ENCODE measurements around the gene APEH. TPM values are rescaled to one million over a fixed set of nuclear protein-coding genes. Genes with fewer than 3 reads are reported as not detected.
A peak's percentile ranks its signal among the peaks of the same experiment; 100 is the strongest.

The APEH gene
- 126 and 199 TPM in 2 replicates for total RNA-seq

DNA sequence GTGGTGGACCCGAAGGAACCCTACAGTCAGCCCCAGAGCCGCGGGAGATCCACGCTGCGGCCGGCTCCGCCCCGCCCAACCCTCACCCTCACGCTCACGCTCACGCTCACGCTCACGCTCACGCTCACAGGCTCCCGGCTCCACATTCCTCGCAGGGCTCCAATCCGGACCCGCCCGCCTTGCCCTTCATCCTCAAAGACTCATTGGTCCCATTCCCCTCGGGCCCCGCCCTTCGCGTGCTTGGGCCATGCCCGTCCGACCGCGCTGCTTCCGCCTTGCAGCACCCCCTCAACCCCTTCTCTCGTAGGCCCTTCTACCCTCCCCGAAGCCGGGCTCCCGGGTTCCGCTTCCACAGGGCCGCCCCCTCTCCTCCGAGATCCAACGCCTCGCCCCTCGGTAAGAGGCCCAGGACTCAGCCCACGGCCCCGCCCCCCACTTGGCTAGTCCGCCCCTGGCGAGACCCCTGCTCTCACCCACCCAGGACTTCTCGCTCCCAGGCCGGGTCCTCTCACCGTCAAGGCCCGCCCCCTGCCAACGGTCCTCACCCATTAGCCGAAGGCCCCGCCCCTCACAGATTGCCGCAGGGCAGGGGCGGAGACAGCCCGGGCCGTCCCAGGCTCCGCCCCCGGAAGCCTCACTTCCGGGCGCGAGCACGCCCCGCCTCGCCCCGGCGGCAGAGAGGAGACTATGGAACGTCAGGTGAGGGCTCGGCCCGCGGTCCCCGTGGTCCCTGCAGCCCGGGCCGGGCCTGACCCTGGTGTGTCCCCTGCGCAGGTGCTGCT lies at the start of gene APEH:
APEH (plus strand) TSS at position 637 of the 782 bp plus-strand sequence; CDS start at position 688, 51 bp downstream.
- TF ChIP-seq, protein P1, sequence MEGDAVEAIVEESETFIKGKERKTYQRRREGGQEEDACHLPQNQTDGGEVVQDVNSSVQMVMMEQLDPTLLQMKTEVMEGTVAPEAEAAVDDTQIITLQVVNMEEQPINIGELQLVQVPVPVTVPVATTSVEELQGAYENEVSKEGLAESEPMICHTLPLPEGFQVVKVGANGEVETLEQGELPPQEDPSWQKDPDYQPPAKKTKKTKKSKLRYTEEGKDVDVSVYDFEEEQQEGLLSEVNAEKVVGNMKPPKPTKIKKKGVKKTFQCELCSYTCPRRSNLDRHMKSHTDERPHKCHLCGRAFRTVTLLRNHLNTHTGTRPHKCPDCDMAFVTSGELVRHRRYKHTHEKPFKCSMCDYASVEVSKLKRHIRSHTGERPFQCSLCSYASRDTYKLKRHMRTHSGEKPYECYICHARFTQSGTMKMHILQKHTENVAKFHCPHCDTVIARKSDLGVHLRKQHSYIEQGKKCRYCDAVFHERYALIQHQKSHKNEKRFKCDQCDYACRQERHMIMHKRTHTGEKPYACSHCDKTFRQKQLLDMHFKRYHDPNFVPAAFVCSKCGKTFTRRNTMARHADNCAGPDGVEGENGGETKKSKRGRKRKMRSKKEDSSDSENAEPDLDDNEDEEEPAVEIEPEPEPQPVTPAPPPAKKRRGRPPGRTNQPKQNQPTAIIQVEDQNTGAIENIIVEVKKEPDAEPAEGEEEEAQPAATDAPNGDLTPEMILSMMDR (conservative IDR thresholded peaks at IDR 0.05; ENCODE audit: low read depth, low read length) = no peak
- peak; percentile 76 for DNase-seq (ENCODE audit: low read depth)
- peak within 1 kb of the TSS; percentile 91 for H3K4me3 ChIP-seq (ENCODE audit: low read depth, low read length)

DNA sequence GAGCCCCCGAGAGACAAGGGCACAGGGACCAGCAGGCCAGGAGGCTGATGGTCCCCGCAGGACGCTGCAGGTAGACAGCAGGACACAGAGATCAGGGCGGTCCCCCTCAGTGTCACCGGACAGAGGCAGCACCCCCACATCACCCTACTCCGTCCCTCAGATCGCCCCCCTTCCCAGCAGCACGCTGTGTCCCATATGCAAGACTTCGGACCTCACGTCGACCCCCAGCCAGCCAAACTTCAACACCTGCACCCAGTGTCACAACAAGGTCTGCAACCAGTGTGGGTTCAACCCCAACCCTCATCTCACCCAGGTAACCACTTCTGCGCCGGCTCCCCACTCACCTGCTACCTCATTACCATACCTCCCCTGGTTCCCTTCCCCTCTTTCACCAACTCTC lies 49.1 kb upstream of the APEH start:
- TF ChIP-seq, protein P1 (conservative IDR thresholded peaks at IDR 0.05; ENCODE audit: low read depth, low read length) = no peak
- no peak for DNase-seq (ENCODE audit: low read depth)
- no peak overlapping the region for H3K4me3 ChIP-seq (ENCODE audit: low read depth, low read length)

DNA sequence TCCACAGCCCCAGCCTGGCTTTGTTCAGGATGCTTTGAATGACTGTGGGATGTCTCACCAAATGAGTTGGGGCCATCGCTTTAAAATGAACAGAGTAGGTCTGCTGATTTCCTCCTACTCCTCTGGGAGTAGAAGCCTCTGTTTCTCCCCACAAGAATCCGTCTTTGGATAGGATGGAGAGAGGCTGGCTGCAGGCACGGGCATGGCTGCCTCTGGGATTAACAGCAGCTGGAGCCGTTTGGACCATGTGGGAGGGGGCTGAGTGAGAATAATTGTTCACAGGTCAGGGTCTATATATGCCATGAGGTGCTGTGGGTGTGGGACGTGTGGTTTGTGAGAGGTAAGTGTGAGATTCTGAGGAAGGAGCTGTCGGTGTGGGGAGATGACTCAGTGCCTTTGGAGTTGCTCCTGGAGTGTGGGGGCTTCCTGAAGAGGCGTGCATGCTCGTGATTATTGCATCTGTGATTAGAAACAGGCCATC lies 48.0 kb upstream of the APEH start:
- no peak overlapping the region for H3K4me3 ChIP-seq (ENCODE audit: low read depth, low read length)
- TF ChIP-seq, protein P1 (conservative IDR thresholded peaks at IDR 0.05; ENCODE audit: low read depth, low read length) = no peak
- DNase-seq (ENCODE audit: low read depth) = no peak

DNA sequence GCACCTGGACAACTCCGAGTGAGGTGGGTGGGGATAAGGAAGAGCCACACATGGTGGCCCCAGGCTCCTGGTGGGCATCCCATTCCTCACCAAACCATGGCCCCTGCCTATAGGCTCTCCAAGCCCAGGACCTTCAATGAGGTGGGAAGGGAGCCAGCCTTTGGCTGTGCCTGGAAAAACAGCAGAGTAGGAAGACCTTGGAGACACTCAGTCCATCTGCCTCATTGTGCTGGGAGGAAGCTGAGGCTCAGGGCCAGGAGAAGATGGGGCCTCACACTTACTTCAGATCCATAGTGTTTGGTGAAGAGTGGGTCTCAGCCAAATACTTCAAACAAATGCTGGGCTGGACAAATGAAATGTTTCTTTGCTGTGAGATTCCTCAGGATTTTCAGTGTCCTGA lies 47.4 kb upstream of the APEH start:
- DNase-seq (ENCODE audit: low read depth) = no peak
- no peak overlapping the region for H3K4me3 ChIP-seq (ENCODE audit: low read depth, low read length)
- TF ChIP-seq, protein P1 (conservative IDR thresholded peaks at IDR 0.05; ENCODE audit: low read depth, low read length) = no peak

DNA sequence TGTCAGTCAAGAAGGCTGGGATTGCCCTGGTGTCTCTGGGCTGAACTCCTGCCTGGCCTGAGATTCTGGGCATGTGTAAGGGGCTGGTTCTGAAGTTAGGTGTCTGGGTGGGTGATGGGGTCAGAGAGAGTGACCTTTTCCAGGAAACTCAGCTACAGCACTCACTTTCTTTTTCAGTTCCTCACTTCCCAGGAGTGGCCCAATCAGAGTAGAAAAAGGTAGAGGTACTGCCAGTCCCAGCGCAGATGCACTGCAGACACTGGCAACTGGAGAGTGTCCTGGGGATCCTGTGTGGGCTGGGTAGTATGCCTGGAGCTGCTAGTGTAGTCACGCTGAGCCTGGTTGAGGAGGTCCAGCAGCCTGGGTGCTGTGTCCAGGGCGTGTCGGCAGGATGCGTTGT lies 46.5 kb upstream of the APEH start:
- TF ChIP-seq, protein P1 (conservative IDR thresholded peaks at IDR 0.05; ENCODE audit: low read depth, low read length) = no peak
- H3K4me3 ChIP-seq (ENCODE audit: low read depth, low read length) = no peak overlapping the region
- DNase-seq (ENCODE audit: low read depth) = no peak

DNA sequence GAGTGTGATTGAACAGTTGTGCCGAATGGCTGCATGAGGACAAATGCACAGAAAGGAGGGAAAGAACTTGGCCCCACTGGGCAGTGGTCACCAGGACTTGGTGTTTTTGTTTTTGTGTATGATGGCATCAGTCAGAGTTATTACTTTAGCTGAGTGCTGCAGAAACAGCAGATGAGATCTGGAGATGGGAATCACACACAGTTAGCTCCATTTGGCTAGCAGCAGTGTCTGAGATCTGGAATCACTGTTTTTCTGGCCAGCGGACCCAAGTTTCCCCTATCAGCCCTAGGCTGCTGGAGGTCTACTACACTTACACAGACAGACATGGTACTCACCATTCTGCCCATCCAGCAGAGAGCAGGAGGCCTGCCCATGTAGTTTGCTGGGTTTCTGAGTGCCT lies 45.9 kb upstream of the APEH start:
- TF ChIP-seq, protein P1 (conservative IDR thresholded peaks at IDR 0.05; ENCODE audit: low read depth, low read length) = no peak

DNA sequence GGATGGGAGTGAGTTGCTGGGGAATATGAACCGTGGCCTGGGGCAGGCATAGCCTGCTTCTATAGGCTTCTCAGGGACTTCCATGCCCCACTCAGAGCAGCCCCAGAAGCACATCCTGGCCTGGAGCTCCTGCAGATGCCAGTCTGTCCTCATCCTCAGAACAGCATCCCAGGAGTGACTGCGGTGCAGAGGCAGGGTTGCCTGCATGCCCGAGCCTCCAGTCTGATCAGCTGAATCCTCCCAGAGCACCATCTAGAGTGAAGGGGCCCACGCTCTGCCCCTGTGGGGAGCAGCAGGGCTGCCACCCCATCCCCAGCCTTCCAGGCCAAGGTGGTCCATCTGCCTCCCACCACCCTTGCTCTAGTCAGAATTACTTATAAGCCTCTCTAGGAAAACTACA lies 44.7 kb upstream of the APEH start:
- DNase-seq (ENCODE audit: low read depth) = no peak
- no peak overlapping the region for H3K4me3 ChIP-seq (ENCODE audit: low read depth, low read length)
- TF ChIP-seq, protein P1 (conservative IDR thresholded peaks at IDR 0.05; ENCODE audit: low read depth, low read length) = no peak

More for the DNA sequence above, 45.9 kb upstream of the APEH start:
- no peak for DNase-seq (ENCODE audit: low read depth)
- H3K4me3 ChIP-seq (ENCODE audit: low read depth, low read length) = no peak overlapping the region
